Left kidney (tissue), 2 donors: ENCODE results near the gene RHO. TPM values are rescaled to one million over a fixed set of nuclear protein-coding genes. Genes with fewer than 3 reads are reported as not detected.

Source experiments
- DNase-seq: peaks from one replicate; pipeline ENCODE4 v3.0.0-alpha.2; 2013
- polyA plus RNA-seq: library from polyadenylated mRNA; unstranded; fragments of 120-200 nt; gene quantifications from one replicate; pipeline ENCODE4 v1.2.1, GENCODE V29; 2013; ENCODE audit not compliant: insufficient read length

RHO gene
- polyA plus RNA-seq, 1 donor = 0.13 TPM

DNA sequence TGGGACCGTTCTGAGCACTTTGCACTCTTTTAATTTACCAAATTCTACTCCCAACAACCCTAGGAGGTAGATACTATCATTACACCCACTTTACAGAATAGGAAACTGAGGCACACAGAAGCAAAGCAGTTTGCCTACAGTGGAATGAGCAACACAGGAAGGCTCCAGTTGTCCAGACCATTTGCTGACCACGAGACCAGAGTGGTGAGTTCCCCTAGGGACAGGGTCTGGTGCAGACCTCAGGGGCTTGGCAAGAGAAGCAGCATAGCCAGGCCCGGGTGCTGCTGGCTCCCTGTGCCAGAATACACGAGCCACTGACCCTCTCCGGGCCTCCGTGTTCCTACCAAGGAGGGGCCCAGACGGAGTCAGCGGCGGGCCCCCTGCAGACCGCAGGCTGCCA, 51.6 kb downstream of the RHO start:
- DNase-seq = no peak

DNA sequence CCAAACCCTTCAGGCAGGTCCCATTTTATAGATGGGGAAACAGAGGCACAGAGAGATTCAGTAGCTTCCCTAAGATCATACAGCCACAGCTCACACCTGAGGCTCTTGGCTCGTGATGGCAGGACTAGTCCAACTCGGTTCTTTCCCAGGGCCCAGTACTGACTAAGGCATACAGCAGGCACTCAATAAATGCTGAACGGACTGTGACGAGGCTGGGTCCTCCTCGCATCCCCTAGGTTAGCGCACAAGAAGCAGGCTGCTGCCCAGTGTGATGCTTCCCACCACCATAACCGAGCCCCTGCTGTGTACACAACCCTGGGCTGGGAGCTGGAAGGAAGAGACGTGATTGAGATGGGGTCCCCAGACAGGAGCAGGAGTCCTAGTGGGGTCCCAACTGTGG, 53.2 kb downstream of the RHO start:
- DNase-seq = no peak

GRCh38 chr3:129582799-129583198, 54.4 kb downstream of the RHO start:
- DNase-seq = no peak

DNA sequence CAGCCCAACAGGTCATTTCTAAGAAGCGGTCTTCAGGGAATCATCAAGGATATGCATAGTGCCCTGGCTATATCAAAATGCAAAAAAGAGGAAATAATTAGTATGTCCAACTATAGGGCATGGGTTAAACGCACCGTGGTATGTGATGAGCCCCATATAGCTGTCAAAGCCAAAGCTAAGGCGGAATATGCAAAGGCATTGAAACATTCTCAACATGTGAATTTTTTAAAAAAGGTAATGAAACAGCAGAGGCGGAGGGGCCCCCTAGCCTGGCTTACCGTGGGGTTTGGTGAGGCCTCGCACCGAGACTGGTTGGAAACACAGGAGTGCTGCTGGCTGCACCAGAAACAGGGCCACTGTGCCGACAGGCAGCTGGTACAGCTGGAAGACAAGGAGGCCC, 54.9 kb downstream of the RHO start:
- no peak for DNase-seq

GRCh38 chr3:129584631-129585030, 56.2 kb downstream of the RHO start:
- DNase-seq = no peak

Other genes with a start within 250 kb of the RHO start
- gene HMCES, start 249.8 kb upstream of the RHO start, polyA plus RNA-seq = 55.7 TPM
- 5.9 TPM for gene EFCAB12, start 100.0 kb upstream of the RHO start, polyA plus RNA-seq
- gene MBD4, start 88.7 kb upstream of the RHO start, polyA plus RNA-seq = 54.5 TPM
- gene IFT122, start 88.4 kb upstream of the RHO start, polyA plus RNA-seq = 79.0 TPM
- gene H1-8, start 14.5 kb downstream of the RHO start, polyA plus RNA-seq = not detected
- gene PLXND1, start 78.0 kb downstream of the RHO start, polyA plus RNA-seq = 147 TPM